ENCODE measurements around the gene ST3GAL5.

The ST3GAL5 gene

GRCh38 chr2:85853499-85854165, 35.2 kb downstream of the ST3GAL5 start:
- no peak for DNase-seq
- no peak for TF ChIP-seq CTCF (IDR thresholded peaks at IDR 0.05; ENCODE audit: low read depth, low read length)
- Histone ChIP-seq H3K27me3 (no peaks in the 10 kb centered on the region), H3K9me3 (no peaks in the 10 kb centered on the region), H3K36me3 (no peaks in the 10 kb centered on the region), H3K4me1 (no peaks in the 10 kb centered on the region), H3K4me3 (ENCODE audit: low read depth, low read length) (no peak overlapping the region)

- Histone ChIP-seq H3K4me3 (ENCODE audit: low read depth, low read length) (peak overlapping the region; percentile 6; the same call in 1 of the 2 replicates), H3K27me3 (no peaks in the 10 kb centered on the region), H3K9me3 (no peaks in the 10 kb centered on the region), H3K4me1 (no peaks in the 10 kb centered on the region), H3K36me3 (no peaks in the 10 kb centered on the region)
- peak; percentile 15 for DNase-seq
- TF ChIP-seq CTCF (IDR thresholded peaks at IDR 0.05; ENCODE audit: low read depth, low read length), result no peak
Observed at GRCh38 chr2:85852937-85853498, 35.8 kb downstream of the ST3GAL5 start.

GRCh38 chr2:85852152-85852840, 36.5 kb downstream of the ST3GAL5 start:
- no peak for DNase-seq
- no peak overlapping the region for H3K4me3 ChIP-seq (ENCODE audit: low read depth, low read length)

GRCh38 chr2:85851253-85852151, 37.3 kb downstream of the ST3GAL5 start:
- no peaks in the 10 kb centered on the region for H3K9me3 ChIP-seq
- no peaks in the 10 kb centered on the region for H3K4me1 ChIP-seq
- H3K36me3 ChIP-seq, result no peaks in the 10 kb centered on the region
- no peak for DNase-seq
- H3K27me3 ChIP-seq, result no peaks in the 10 kb centered on the region
- TF ChIP-seq CTCF (IDR thresholded peaks at IDR 0.05; ENCODE audit: low read depth, low read length), result no peak
- no peak overlapping the region for H3K4me3 ChIP-seq (ENCODE audit: low read depth, low read length)

More at GRCh38 chr2:85852152-85852840, 36.5 kb downstream of the ST3GAL5 start:
- TF ChIP-seq CTCF (IDR thresholded peaks at IDR 0.05; ENCODE audit: low read depth, low read length), result no peak
- no peaks in the 10 kb centered on the region for H3K9me3 ChIP-seq
- H3K36me3 ChIP-seq, result no peaks in the 10 kb centered on the region
- no peaks in the 10 kb centered on the region for H3K27me3 ChIP-seq
- H3K4me1 ChIP-seq, result no peaks in the 10 kb centered on the region

GRCh38 chr2:85850451-85850850, 38.3 kb downstream of the ST3GAL5 start:
- Histone ChIP-seq H3K4me3 (ENCODE audit: low read depth, low read length) (no peak overlapping the region), H3K36me3 (no peaks in the 10 kb centered on the region), H3K4me1 (no peaks in the 10 kb centered on the region), H3K9me3 (no peaks in the 10 kb centered on the region), H3K27me3 (no peaks in the 10 kb centered on the region)
- TF ChIP-seq CTCF (IDR thresholded peaks at IDR 0.05; ENCODE audit: low read depth, low read length), result no peak
- no peak for DNase-seq

All from BE2C (cell line).